Measurements from ENCODE around the gene RAD51B. TPM values are rescaled to one million over a fixed set of nuclear protein-coding genes. Genes with fewer than 3 reads are reported as not detected.

The RAD51B gene
- total and polyA plus RNA-seq, 3 donors from 2014 or later: 5.5 to 22.5 (median 19.1) TPM

DNA sequence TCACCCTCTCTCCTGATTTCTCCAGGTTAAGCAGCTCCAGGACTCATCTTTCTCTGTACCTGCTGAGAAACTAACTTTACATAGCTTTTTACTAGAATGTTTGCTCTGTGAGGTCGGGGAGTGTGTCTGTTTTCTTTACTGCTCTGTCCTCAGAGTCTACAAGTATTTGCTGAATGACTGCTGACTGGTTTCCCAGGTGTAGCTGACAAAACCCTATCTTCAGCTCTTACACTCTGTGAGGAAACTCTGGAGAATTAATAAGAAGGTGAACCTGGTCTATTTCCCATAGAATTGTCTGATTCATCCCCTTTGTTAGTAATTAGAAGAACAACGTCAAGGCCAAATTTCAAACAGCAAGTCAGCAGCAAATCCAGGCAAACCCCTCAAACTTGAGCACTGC, 746.5 kb downstream of the RAD51B start:
- H3K4me1 ChIP-seq: peaks cover 57% of the 10 kb centered on the region
- no peaks in the 10 kb centered on the region for H3K27me3 ChIP-seq
- no peaks in the 10 kb centered on the region for H3K36me3 ChIP-seq (ENCODE audit: low read depth, missing control alignments)
- no peak for DNase-seq
- 65 to 77% methylated on average over 2 of the region's 2 CpGs for WGBS, 2 donors
- H3K9me3 ChIP-seq: no peaks in the 10 kb centered on the region
- TF ChIP-seq, protein P1, sequence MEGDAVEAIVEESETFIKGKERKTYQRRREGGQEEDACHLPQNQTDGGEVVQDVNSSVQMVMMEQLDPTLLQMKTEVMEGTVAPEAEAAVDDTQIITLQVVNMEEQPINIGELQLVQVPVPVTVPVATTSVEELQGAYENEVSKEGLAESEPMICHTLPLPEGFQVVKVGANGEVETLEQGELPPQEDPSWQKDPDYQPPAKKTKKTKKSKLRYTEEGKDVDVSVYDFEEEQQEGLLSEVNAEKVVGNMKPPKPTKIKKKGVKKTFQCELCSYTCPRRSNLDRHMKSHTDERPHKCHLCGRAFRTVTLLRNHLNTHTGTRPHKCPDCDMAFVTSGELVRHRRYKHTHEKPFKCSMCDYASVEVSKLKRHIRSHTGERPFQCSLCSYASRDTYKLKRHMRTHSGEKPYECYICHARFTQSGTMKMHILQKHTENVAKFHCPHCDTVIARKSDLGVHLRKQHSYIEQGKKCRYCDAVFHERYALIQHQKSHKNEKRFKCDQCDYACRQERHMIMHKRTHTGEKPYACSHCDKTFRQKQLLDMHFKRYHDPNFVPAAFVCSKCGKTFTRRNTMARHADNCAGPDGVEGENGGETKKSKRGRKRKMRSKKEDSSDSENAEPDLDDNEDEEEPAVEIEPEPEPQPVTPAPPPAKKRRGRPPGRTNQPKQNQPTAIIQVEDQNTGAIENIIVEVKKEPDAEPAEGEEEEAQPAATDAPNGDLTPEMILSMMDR (IDR thresholded peaks at IDR 0.05): no peak
- no peak for TF ChIP-seq POLR2A (IDR thresholded peaks at IDR 0.05)
- intact Hi-C loops (cut with DNase I; ENCODE audit: low total_unique reads): no loop called here
- peak overlapping the region in 1 of 2 donors; percentile 86 for H3K27ac ChIP-seq
- no peak overlapping the region for H3K4me3 ChIP-seq

DNA sequence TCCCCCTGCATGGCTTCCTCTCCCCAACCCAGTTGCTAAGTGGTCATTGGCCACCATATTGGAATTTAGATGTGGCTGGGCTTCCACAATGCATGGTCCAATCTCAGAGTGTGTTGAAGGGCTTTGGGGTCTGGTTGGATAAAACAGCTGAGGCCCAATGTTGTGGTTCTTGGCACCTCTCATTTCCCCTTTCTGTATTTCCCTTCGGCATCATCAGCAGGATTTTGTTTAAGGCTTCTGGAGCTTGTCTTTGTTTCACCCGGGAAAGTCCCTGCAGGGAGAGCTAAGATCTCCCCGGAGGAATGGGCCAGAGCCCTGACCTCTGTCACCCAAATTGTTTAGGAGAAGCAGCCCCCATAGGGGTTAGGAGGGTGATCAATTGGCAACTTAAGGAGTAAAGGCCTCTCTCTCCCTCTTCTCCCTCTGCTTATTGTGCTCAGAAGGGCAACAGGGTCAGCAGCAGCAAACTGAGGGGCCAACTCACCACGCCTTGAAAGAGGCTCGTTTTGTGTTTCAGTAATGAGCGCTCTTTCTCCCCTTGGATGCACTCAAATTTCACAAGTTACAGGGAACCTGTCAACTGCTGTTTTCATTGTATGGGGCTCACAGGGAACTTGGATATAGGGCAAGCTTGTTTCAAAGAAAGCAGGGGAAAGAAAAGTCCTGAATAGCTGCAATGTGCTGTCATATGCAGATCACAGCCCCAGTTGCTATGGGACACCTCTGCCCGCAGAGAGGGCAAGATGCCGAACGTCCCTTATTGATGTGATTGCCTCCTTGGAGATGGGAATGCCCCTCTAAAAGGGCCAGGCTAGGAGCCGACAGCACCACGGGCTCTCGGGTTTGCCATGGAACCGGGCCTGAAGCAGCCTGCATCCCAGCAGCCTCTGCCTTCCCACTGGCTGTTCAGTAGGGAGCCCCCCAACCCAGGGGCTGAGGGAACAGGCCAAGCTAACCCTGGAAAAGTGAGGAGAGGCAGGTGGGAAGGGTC, 749.6 kb downstream of the RAD51B start:
- Histone ChIP-seq H3K27ac (peak overlapping the region in 1 of 2 donors; percentile 38), H3K4me3 (no peak overlapping the region), H3K36me3 (ENCODE audit: low read depth, missing control alignments) (no peaks in the 10 kb centered on the region), H3K27me3 (no peaks in the 10 kb centered on the region), H3K4me1 (peaks cover 27% of the 10 kb centered on the region), H3K9me3 (no peaks in the 10 kb centered on the region)
- WGBS, 2 donors: 66 to 76% methylated on average over 11 to 13 of the region's 13 CpGs
- intact Hi-C loops (cut with DNase I; ENCODE audit: low total_unique reads): no loop called here
- TF ChIP-seq POLR2A (IDR thresholded peaks at IDR 0.05): no peak
- TF ChIP-seq, protein P1 (IDR thresholded peaks at IDR 0.05): no peak
- no peak for DNase-seq

DNA sequence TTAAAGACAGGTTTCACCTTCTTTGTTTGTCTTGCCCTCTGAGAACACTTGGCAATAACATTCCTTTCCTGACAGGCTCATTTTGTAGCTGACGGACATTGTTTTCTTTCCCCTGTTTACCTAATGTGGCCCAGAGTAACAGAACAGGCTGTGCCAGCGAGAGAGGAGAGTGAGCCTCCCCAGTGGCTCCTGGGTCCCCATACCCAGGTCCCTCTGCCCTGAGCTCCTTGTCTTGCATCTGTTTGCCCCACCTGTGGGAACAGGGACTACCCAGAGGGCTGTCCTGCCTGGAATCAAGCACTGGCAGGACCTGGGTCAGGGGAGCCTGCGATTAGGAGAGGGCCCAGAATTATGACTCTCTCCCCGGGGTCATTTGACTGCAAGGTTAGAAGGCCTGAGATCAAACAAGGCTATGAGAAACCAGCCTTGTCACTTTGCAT, 750.4 kb downstream of the RAD51B start:
- 73 to 78% methylated on average over 4 of the region's 4 CpGs for WGBS, 2 donors
- TF ChIP-seq, protein P1 (IDR thresholded peaks at IDR 0.05): no peak
- no peak for TF ChIP-seq POLR2A (IDR thresholded peaks at IDR 0.05)
- Histone ChIP-seq H3K4me3 (no peak overlapping the region), H3K9me3 (no peaks in the 10 kb centered on the region), H3K27me3 (no peaks in the 10 kb centered on the region), H3K27ac (peak overlapping the region in 1 of 2 donors; percentile 38), H3K4me1 (peaks cover 22% of the 10 kb centered on the region), H3K36me3 (ENCODE audit: low read depth, missing control alignments) (no peaks in the 10 kb centered on the region)
- intact Hi-C loops (cut with DNase I; ENCODE audit: low total_unique reads): no loop called here
- no peak for DNase-seq

DNA sequence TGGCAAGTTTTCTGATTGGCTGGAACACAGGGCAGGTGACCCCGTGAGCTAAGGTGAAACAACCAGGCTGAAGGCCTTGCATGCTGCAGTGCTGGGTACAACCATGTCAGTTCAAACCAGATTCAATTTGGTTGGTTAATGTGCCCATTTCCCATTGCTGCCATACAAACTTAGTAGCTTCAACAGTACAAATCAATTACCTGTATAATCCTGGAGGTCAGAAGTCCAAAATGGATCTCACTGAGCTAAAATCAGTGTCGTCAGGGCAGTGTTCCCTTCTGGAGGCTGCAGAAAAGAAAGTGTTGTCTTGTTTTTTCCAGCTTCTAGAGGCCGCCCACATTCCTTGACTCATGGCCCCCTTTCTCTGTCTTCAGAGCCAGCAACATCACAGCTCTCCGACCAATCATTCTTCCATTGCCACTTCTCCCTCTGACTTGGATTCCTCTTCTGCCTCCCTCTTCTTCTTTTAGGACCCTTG, 751.6 kb downstream of the RAD51B start:
- DNase-seq: no peak
- Histone ChIP-seq H3K36me3 (ENCODE audit: low read depth, missing control alignments) (no peaks in the 10 kb centered on the region), H3K9me3 (no peaks in the 10 kb centered on the region), H3K27ac (no peak overlapping the region), H3K27me3 (no peaks in the 10 kb centered on the region), H3K4me1 (peaks cover 10% of the 10 kb centered on the region), H3K4me3 (no peak overlapping the region)
- TF ChIP-seq, protein P1 (IDR thresholded peaks at IDR 0.05): no peak
- TF ChIP-seq POLR2A (IDR thresholded peaks at IDR 0.05): no peak
- WGBS, 2 donors: 92 to 95% methylated on average over 4 of the region's 4 CpGs
- intact Hi-C loops (cut with DNase I; ENCODE audit: low total_unique reads): no loop called here
